OCI-LY7 (cell line): ENCODE measurements around the gene SERINC2. TPM values are rescaled to one million over a fixed set of nuclear protein-coding genes. Genes with fewer than 3 reads are reported as not detected.

Source experiments
- BruUV-seq: library from RNA; stranded (reverse); fragments of 400-500 nt; replicated peaks from 2 replicates; lab custom pipeline; 2021; lab: Mats Ljungman, UMichigan
- CTCF ChIA-PET: fragments of 300-600 bp; sonication (Branson Sonifier 250); formaldehyde crosslinking; loops from one replicate; lab custom pipeline; 2022; ENCODE audit warnings: antibody characterized with exemption; ENCODE audit not compliant: unreplicated experiment; lab: Charles Lee
- POLR2A ChIA-PET: fragments of 300-600 bp; sonication (Branson Sonifier 250); formaldehyde crosslinking; loops from one replicate; lab custom pipeline; 2022; ENCODE audit warnings: antibody characterized with exemption; lab: Charles Lee
- DNase-seq: peaks from one replicate; pipeline ENCODE4 v3.0.0-alpha.2; 2015; ENCODE audit warnings: low spot score
- H2AFZ ChIP-seq: fragments of 200-600 bp; sonication (generic), shearing (Covaris generic); 2 replicates; pipeline ENCODE4 v1.6.1; 2014; ENCODE audit warnings: mild to moderate bottlenecking, antibody characterized with exemption, low read length, moderate library complexity
- H3K27ac ChIP-seq: fragments of 200-600 bp; sonication (generic); 2 replicates; pipeline ENCODE4 v1.5.1; 2014; ENCODE audit warnings: mixed run types, low read depth, mild to moderate bottlenecking, moderate library complexity, low read length, inconsistent platforms; ENCODE audit not compliant: poor library complexity, severe bottlenecking
- H3K36me3 ChIP-seq: fragments of 200-600 bp; sonication (generic); 2 replicates; pipeline ENCODE4 v1.6.1; 2014; ENCODE audit warnings: mild to moderate bottlenecking, antibody characterized with exemption, low read length, moderate library complexity, mixed read lengths; ENCODE audit not compliant: insufficient read depth
- H3K4me1 ChIP-seq: fragments of 200-600 bp; sonication (generic); 2 replicates; pipeline ENCODE4 v1.5.1; 2014; ENCODE audit warnings: mild to moderate bottlenecking, low read length; ENCODE audit not compliant: insufficient read depth, poor library complexity, severe bottlenecking
- H3K4me2 ChIP-seq: fragments of 200-600 bp; sonication (generic); 2 replicates; pipeline ENCODE4 v1.6.1; 2014; ENCODE audit warnings: mild to moderate bottlenecking, low read length
- H3K4me3 ChIP-seq: fragments of 200-600 bp; sonication (generic); 2 replicates; pipeline ENCODE4 v1.5.1; 2014; ENCODE audit warnings: mild to moderate bottlenecking, low read depth, low read length; ENCODE audit not compliant: poor library complexity, severe bottlenecking
- H3K79me2 ChIP-seq: fragments of 200-600 bp; sonication (generic); 2 replicates; pipeline ENCODE4 v1.6.1; 2016; ENCODE audit warnings: low read depth, mild to moderate bottlenecking, low read length, moderate library complexity, mixed read lengths; ENCODE audit not compliant: insufficient read depth
- H3K9me2 ChIP-seq: fragments of 200-600 bp; sonication (generic); 2 replicates; pipeline ENCODE4 v1.6.1; 2016; ENCODE audit warnings: mild to moderate bottlenecking, low read length, mixed read lengths; ENCODE audit not compliant: insufficient read depth
- H3K9me3 ChIP-seq: fragments of 200-600 bp; sonication (generic); 2 replicates; pipeline ENCODE4 v1.6.1; 2014; ENCODE audit warnings: mild to moderate bottlenecking, mixed run types, low read length, mixed read lengths
- H4K20me1 ChIP-seq: fragments of 200-600 bp; sonication (generic); 2 replicates; pipeline ENCODE4 v1.6.1; 2014; ENCODE audit warnings: mild to moderate bottlenecking, antibody characterized with exemption, low read length, moderate library complexity, mixed read lengths; ENCODE audit not compliant: insufficient read depth
- CTCF ChIP-seq: fragments of 200-600 bp; sonication (generic); conservative IDR thresholded peaks from 2 replicates; pipeline ENCODE4 v1.5.1; 2014; ENCODE audit warnings: mild to moderate bottlenecking, antibody characterized with exemption, low read length, moderate library complexity, mixed read lengths
- EZH2phosphoT487 ChIP-seq: fragments of 200-600 bp; sonication (generic); IDR thresholded peaks from 2 replicates; pipeline ENCODE4 v1.6.1; 2018; ENCODE audit warnings: low read depth, borderline replicate concordance, mild to moderate bottlenecking, mixed run types, antibody characterized with exemption, low read length, moderate library complexity, mixed read lengths
- intact Hi-C: fragments of 100-400 bp; cut with micrococcal nuclease; formaldehyde crosslinking; loops from one replicate; pipeline ENCODE4 v1.10.0; 2022; ENCODE audit not compliant: unreplicated experiment
- total RNA-seq, 2 experiments: library from RNA; depleted of rRNA in 1 of 2; stranded (reverse); fragments of >200 nt in 1 of 2; shearing (Covaris generic) in 1 of 2; gene quantifications; 2 replicates each; pipeline ENCODE4 v1.2.3, GENCODE V29; 2014 to 2022

Gene SERINC2
- total RNA-seq, 2 experiments from 2014 or later: 3.5 to 11.1 TPM

- intact Hi-C loops: no loop called here
- Histone ChIP-seq H2AFZ (no peak overlapping the region), H3K4me1 (no peaks in the 10 kb centered on the region), H3K9me3 (no peaks in the 10 kb centered on the region), H3K27ac (no peak overlapping the region), H3K4me3 (no peak overlapping the region), H4K20me1 (no peaks in the 10 kb centered on the region), H3K79me2 (no peaks in the 10 kb centered on the region), H3K36me3 (no peaks in the 10 kb centered on the region), H3K9me2 (no peaks in the 10 kb centered on the region), H3K4me2 (no peak overlapping the region)
- BruUV-seq: no TSS peak
- CTCF ChIA-PET: no interaction called here
- no peak for TF ChIP-seq EZH2phosphoT487
- TF ChIP-seq CTCF: no peak
- no peak for DNase-seq
- POLR2A ChIA-PET: no interaction called here
These were observed 25.4 kb upstream of the SERINC2 start for GRCh38 chr1:31387612-31388011.

- no TSS peak for BruUV-seq
- no peak overlapping the region for H3K4me2 ChIP-seq
- H3K4me1 ChIP-seq: peaks cover 9% of the 10 kb centered on the region
- ChIA-PET POLR2A (interaction anchor here (0.5 kb wide), 1 partner anchor 158 kb away, joined by 3 read pairs; no protein-coding TSS in a partner anchor), CTCF (no interaction called here)
- H3K9me3 ChIP-seq: no peaks in the 10 kb centered on the region
- no peaks in the 10 kb centered on the region for H3K9me2 ChIP-seq
- no peak for DNase-seq
- no peaks in the 10 kb centered on the region for H3K79me2 ChIP-seq
- no peak for TF ChIP-seq CTCF
- no peak for TF ChIP-seq EZH2phosphoT487
- H3K4me3 ChIP-seq: no peak overlapping the region
- intact Hi-C loops: no loop called here
- H2AFZ ChIP-seq: no peak overlapping the region
- H3K36me3 ChIP-seq: no peaks in the 10 kb centered on the region
- no peaks in the 10 kb centered on the region for H4K20me1 ChIP-seq
- H3K27ac ChIP-seq: no peak overlapping the region
These were observed 23.4 kb upstream of the SERINC2 start for GRCh38 chr1:31389616-31390015.

GRCh38 chr1:31390071-31390470, 22.9 kb upstream of the SERINC2 start:
- Histone ChIP-seq H3K9me2 (no peaks in the 10 kb centered on the region), H3K4me3 (no peak overlapping the region), H3K4me1 (peaks cover 14% of the 10 kb centered on the region), H3K4me2 (no peak overlapping the region), H2AFZ (no peak overlapping the region), H4K20me1 (no peaks in the 10 kb centered on the region), H3K79me2 (no peaks in the 10 kb centered on the region), H3K9me3 (no peaks in the 10 kb centered on the region), H3K36me3 (no peaks in the 10 kb centered on the region), H3K27ac (no peak overlapping the region)
- TF ChIP-seq EZH2phosphoT487 (no peak), CTCF (no peak)
- no TSS peak for BruUV-seq
- POLR2A ChIA-PET: interaction anchor here (0.5 kb wide), 1 partner anchor 158 kb away, joined by 3 read pairs; no protein-coding TSS in a partner anchor
- intact Hi-C loops: no loop called here
- DNase-seq: no peak
- CTCF ChIA-PET: no interaction called here
